BJ (cell line): ENCODE results near the gene EMC6. TPM values are rescaled to one million over a fixed set of nuclear protein-coding genes. Genes with fewer than 3 reads are reported as not detected.

ENCODE experiments used
- CTCF ChIA-PET: fragments of 350-600 bp; formaldehyde crosslinking; extraction: SDS; loops from one replicate; lab custom pipeline; 2021; ENCODE audit warnings: antibody characterized with exemption, inconsistent platforms; lab: Yijun Ruan, JAX
- POLR2A ChIA-PET: fragments of 300-600 bp; sonication (Branson Sonifier 250); formaldehyde crosslinking; extraction: SDS; loops from one replicate; lab custom pipeline; 2021; ENCODE audit warnings: antibody characterized with exemption; lab: Charles Lee
- DNase-seq: peaks from one replicate; pipeline ENCODE4 v3.0.0-alpha.2; 2011; ENCODE audit warnings: low read depth
- H3K27me3 ChIP-seq: 2 replicates; pipeline ENCODE4 v1.6.0; 2011; ENCODE audit warnings: low read length; ENCODE audit not compliant: control insufficient read depth, insufficient read depth
- H3K36me3 ChIP-seq: 2 replicates; pipeline ENCODE4 v1.5.1; 2011; ENCODE audit warnings: low read length; ENCODE audit not compliant: control insufficient read depth, insufficient read depth
- H3K4me3 ChIP-seq: 2 replicates; pipeline ENCODE4 v1.5.1; 2011; ENCODE audit warnings: low read depth, mild to moderate bottlenecking, control low read depth, low read length
- polyA minus RNA-seq: library from RNA; depleted of rRNA, polyadenylated mRNA; stranded (reverse); fragments of >200 nt; gene quantifications from 2 replicates; pipeline ENCODE4 v1.2.3, GENCODE V29; 2011; rRNA and poly(A)+ RNA removed
- polyA plus RNA-seq: library from polyadenylated mRNA; depleted of rRNA; stranded (reverse); fragments of >200 nt; gene quantifications from 2 replicates; pipeline ENCODE4 v1.2.3, GENCODE V29; 2011; rRNA removed
- TF ChIP-seq, protein P1 (sequence below): IDR thresholded peaks from 2 replicates; pipeline ENCODE4 v1.5.1; 2011; ENCODE audit warnings: low read depth, mild to moderate bottlenecking, control low read depth, inconsistent platforms, low read length, moderate library complexity; ENCODE audit not compliant: insufficient read depth

EMC6 gene
- polyA plus RNA-seq = 38.6 and 42.2 TPM in 2 replicates
- polyA minus RNA-seq = 3.8 and 5.6 TPM in 2 replicates

DNA sequence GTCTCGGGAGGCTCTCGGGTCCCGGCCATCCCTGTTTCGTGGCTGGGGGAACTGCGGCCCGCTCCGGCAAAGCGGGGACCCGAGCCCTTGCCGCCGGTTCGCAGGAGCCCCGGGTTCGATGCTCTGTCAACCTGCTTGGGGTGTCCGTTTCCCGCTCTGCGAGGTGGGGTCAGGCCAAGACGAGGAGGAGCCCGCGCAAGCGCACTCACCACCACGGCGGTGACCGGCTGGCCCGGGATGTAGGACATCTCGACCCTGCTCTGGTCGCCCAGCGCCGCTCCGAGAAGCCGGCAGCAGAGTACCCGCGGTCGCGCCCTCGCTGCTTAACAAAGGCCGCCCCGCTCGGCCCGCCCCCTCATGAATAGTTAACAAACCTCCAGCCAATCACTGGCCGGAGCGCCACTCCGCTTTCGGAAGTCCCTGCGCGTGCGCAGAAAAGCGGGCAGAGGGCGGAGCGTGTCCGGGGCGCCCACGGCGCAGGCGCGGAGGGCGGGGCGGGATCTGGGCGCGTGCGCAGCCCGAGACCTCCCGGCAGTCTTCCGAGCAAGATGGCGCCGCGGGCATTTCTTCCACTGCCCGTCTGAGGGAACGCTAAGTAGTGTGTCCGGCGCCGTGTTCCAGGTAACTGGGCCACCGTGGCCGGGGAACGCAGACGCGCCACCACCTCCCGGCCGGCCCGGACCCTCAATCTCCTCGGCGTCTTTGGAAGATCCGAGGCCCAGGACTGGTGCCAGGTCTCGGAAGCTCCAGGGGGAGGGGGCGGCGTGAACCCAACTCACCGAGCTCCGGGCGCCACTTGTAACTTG is at the start of gene EMC6, which contains the start of gene TAX1BP3:
EMC6 (plus strand) TSS at position 534 of the 806 bp plus-strand sequence. CDS start 335 bp downstream, outside the sequence.
TAX1BP3 (minus strand) TSS at position 300 of the 806 bp plus-strand sequence; CDS start at position 248, 52 bp downstream.
- no peaks in the 10 kb centered on the region for H3K27me3 ChIP-seq
- ChIA-PET POLR2A (interaction anchor here (0.7 kb wide), 1 partner anchor 86 kb away, joined by 4 read pairs; no protein-coding TSS in a partner anchor), CTCF (interaction anchor here (0.6 to 1.4 kb wide), 4 partner anchors 15 to 1398 kb away, joined by 3 to 4 read pairs (median 4); no protein-coding TSS in a partner anchor)
- peak; percentile 87 for DNase-seq
- H3K36me3 ChIP-seq = peaks cover 19% of the 10 kb centered on the region
- TF ChIP-seq, protein P1, sequence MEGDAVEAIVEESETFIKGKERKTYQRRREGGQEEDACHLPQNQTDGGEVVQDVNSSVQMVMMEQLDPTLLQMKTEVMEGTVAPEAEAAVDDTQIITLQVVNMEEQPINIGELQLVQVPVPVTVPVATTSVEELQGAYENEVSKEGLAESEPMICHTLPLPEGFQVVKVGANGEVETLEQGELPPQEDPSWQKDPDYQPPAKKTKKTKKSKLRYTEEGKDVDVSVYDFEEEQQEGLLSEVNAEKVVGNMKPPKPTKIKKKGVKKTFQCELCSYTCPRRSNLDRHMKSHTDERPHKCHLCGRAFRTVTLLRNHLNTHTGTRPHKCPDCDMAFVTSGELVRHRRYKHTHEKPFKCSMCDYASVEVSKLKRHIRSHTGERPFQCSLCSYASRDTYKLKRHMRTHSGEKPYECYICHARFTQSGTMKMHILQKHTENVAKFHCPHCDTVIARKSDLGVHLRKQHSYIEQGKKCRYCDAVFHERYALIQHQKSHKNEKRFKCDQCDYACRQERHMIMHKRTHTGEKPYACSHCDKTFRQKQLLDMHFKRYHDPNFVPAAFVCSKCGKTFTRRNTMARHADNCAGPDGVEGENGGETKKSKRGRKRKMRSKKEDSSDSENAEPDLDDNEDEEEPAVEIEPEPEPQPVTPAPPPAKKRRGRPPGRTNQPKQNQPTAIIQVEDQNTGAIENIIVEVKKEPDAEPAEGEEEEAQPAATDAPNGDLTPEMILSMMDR = no peak
- peak within 1 kb of the TSS; percentile 99 for H3K4me3 ChIP-seq

GRCh38 chr17:3621146-3621720 is 47.4 kb upstream of the EMC6 start:
- peaks cover 24% of the 10 kb centered on the region for H3K36me3 ChIP-seq
- POLR2A ChIA-PET = no interaction called here
- DNase-seq = no peak
- H3K27me3 ChIP-seq = no peaks in the 10 kb centered on the region
- CTCF ChIA-PET = no interaction called here
- no peak overlapping the region for H3K4me3 ChIP-seq
- TF ChIP-seq, protein P1 = no peak

- ChIA-PET CTCF (no interaction called here), POLR2A (no interaction called here)
- H3K4me3 ChIP-seq = no peak overlapping the region
- TF ChIP-seq, protein P1 = no peak
- no peak for DNase-seq
- H3K36me3 ChIP-seq = peaks cover 20% of the 10 kb centered on the region
- H3K27me3 ChIP-seq = no peaks in the 10 kb centered on the region
Observed at GRCh38 chr17:3622977-3623594, 45.5 kb upstream of the EMC6 start.

- TF ChIP-seq, protein P1 = no peak
- POLR2A ChIA-PET = no interaction called here
- H3K27me3 ChIP-seq = no peaks in the 10 kb centered on the region
- no peak overlapping the region for H3K4me3 ChIP-seq
- H3K36me3 ChIP-seq = peaks cover 14% of the 10 kb centered on the region
- no peak for DNase-seq
- CTCF ChIA-PET = interaction anchor here (0.6 to 2.5 kb wide), 4 partner anchors 12 to 91 kb away, joined by 3 to 6 read pairs (median 4); no protein-coding TSS in a partner anchor
Observed at GRCh38 chr17:3626831-3627768, 41.5 kb upstream of the EMC6 start.
